T-helper 2 cell treated with Interferon-gamma antibody and Interleukin-4, amounts not matched to agents 5 μg/mL and 100 μg/mL, for 36 hours (primary cell): ENCODE results near the gene ADCK1.

ENCODE experiments used
- DNase-seq: peaks from one replicate; pipeline ENCODE4 v3.0.0; 2021; ENCODE audit warnings: low spot score
- H3K27ac Mint-ChIP-seq: one replicate; pipeline ENCODE4 v1.8.0; 2021; ENCODE audit warnings: mild to moderate bottlenecking, mixed read lengths
- H3K27me3 Mint-ChIP-seq: one replicate; pipeline ENCODE4 v1.8.0; 2021; ENCODE audit warnings: low read depth, mixed read lengths
- H3K36me3 Mint-ChIP-seq: one replicate; pipeline ENCODE4 v1.8.0; 2021; ENCODE audit warnings: low read depth, mixed read lengths
- H3K4me1 Mint-ChIP-seq: one replicate; pipeline ENCODE4 v1.8.0; 2021; ENCODE audit warnings: low read depth, mixed read lengths
- H3K4me3 Mint-ChIP-seq: one replicate; pipeline ENCODE4 v1.8.0; 2022; ENCODE audit warnings: mild to moderate bottlenecking, moderate library complexity, mixed read lengths
- H3K9me3 Mint-ChIP-seq: one replicate; pipeline ENCODE4 v1.8.0; 2021; ENCODE audit warnings: mixed read lengths

ADCK1 gene

GRCh38 chr14:77830692-77831091 is 30.8 kb downstream of the ADCK1 start:
- H3K4me3 Mint-ChIP-seq = no peak overlapping the region
- no peaks in the 10 kb centered on the region for H3K27me3 Mint-ChIP-seq
- no peak for DNase-seq
- H3K4me1 Mint-ChIP-seq = no peaks in the 10 kb centered on the region
- no peak overlapping the region for H3K27ac Mint-ChIP-seq
- H3K9me3 Mint-ChIP-seq = no peaks in the 10 kb centered on the region
- H3K36me3 Mint-ChIP-seq = no peaks in the 10 kb centered on the region

DNA sequence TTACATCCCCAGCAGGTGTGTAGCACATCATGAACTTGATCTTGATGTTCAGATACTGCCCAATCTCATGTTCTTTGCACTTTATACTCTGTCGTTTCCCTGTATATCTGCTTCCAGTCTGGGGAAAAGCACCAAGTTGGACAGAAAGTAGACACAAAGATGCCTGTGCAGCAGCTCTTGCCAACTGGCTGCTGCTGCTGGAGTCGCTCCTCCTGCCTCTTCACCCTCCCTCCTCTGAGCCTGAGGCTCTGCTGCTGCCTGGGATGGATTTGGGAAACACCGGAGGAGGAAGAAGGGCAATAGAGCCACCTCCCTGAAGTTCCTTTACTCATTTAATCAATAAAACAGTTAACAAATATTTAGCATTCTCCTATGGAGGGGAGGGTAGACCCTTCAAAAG is 32.4 kb downstream of the ADCK1 start:
- no peaks in the 10 kb centered on the region for H3K9me3 Mint-ChIP-seq

DNA sequence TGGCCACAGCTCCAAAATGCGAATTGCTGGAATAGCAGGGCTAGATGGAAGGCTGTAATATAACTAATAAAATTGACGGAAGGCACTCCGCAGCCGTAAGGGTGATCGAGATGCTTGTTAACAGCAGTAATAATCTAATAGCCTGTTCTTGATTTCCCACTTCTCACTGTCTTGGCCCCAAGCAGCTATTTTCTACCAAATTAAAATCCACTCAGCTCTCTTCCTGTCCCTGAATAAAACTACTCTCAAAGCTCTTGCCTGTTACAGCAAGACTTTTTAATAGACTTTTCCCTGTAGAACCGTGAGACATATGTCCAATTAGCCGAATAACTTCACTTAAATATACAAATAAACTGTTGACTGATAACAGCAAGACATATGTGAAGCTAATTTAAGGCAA is 38.0 kb downstream of the ADCK1 start:
- H3K4me3 Mint-ChIP-seq = no peak overlapping the region
- DNase-seq = no peak
- no peaks in the 10 kb centered on the region for H3K9me3 Mint-ChIP-seq
- peaks cover 5% of the 10 kb centered on the region for H3K4me1 Mint-ChIP-seq
- H3K27me3 Mint-ChIP-seq = no peaks in the 10 kb centered on the region
- no peaks in the 10 kb centered on the region for H3K36me3 Mint-ChIP-seq
- no peak overlapping the region for H3K27ac Mint-ChIP-seq

More for the DNA sequence above, 32.4 kb downstream of the ADCK1 start:
- Mint-ChIP-seq H3K36me3 (no peaks in the 10 kb centered on the region), H3K4me1 (no peaks in the 10 kb centered on the region), H3K27ac (no peak overlapping the region), H3K4me3 (no peak overlapping the region), H3K27me3 (no peaks in the 10 kb centered on the region)
- no peak for DNase-seq

- Mint-ChIP-seq H3K4me1 (peaks cover 5% of the 10 kb centered on the region), H3K27ac (no peak overlapping the region), H3K9me3 (no peaks in the 10 kb centered on the region), H3K36me3 (no peaks in the 10 kb centered on the region), H3K4me3 (no peak overlapping the region), H3K27me3 (no peaks in the 10 kb centered on the region)
- DNase-seq = no peak
Measured at GRCh38 chr14:77838831-77839511, 39.1 kb downstream of the ADCK1 start.

- H3K27me3 Mint-ChIP-seq = no peaks in the 10 kb centered on the region
- DNase-seq = no peak
- no peaks in the 10 kb centered on the region for H3K9me3 Mint-ChIP-seq
- no peak overlapping the region for H3K4me3 Mint-ChIP-seq
- no peak overlapping the region for H3K27ac Mint-ChIP-seq
- H3K4me1 Mint-ChIP-seq = peaks cover 5% of the 10 kb centered on the region
- no peaks in the 10 kb centered on the region for H3K36me3 Mint-ChIP-seq
Measured at GRCh38 chr14:77843195-77843594, 43.3 kb downstream of the ADCK1 start.

DNA sequence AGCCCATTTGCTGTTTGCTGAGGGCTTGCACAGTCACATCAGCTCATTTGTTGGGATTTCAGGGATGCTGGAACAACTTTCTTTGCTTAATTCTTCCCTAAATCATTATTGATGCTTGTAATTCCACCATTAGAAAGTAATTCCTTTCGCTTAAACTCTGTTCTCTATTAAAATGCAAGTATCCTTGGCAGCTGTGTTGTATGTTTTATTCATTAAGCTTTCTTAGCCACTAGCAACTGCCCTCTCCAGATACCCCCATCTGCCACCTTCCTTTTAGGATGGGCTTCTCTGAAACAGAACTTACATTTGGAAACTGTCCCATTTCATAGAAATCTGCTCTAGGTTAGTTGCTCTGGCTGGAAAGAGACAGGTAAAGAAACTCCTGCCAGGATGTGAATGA is 43.7 kb downstream of the ADCK1 start:
- Mint-ChIP-seq H3K4me1 (peaks cover 5% of the 10 kb centered on the region), H3K27ac (no peak overlapping the region), H3K27me3 (no peaks in the 10 kb centered on the region), H3K4me3 (no peak overlapping the region), H3K9me3 (no peaks in the 10 kb centered on the region), H3K36me3 (no peaks in the 10 kb centered on the region)
- no peak for DNase-seq

- Mint-ChIP-seq H3K4me3 (no peak overlapping the region), H3K27me3 (no peaks in the 10 kb centered on the region), H3K27ac (no peak overlapping the region), H3K4me1 (no peaks in the 10 kb centered on the region), H3K36me3 (no peaks in the 10 kb centered on the region), H3K9me3 (no peaks in the 10 kb centered on the region)
- no peak for DNase-seq
Measured at GRCh38 chr14:77844802-77845201, 44.9 kb downstream of the ADCK1 start.

GRCh38 chr14:77848031-77848430 is 48.1 kb downstream of the ADCK1 start:
- H3K27me3 Mint-ChIP-seq = no peaks in the 10 kb centered on the region
- H3K9me3 Mint-ChIP-seq = no peaks in the 10 kb centered on the region
- H3K4me3 Mint-ChIP-seq = no peak overlapping the region
- no peak for DNase-seq
- H3K27ac Mint-ChIP-seq = no peak overlapping the region
- no peaks in the 10 kb centered on the region for H3K4me1 Mint-ChIP-seq
- H3K36me3 Mint-ChIP-seq = no peaks in the 10 kb centered on the region

DNA sequence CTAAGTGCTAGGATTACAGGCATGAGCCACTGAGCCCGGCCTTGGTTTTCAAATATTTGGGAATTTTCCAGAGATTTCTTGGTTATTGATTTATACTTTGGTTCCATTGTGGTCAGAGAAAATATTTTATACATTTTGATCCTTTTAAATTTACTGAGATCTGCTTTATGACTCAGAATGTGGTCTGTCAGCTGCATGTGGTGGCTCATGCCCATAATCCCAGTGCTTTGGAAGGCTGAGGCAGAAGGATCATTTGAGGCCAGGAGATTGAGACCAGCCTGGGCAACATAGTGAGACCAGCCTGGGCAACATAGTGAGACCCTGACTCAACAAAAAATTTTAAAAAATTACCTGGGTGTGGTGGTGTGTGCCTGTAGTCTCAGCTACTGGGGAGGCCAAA is 49.8 kb downstream of the ADCK1 start:
- no peak for DNase-seq
- no peak overlapping the region for H3K4me3 Mint-ChIP-seq
- H3K27me3 Mint-ChIP-seq = no peaks in the 10 kb centered on the region
- no peaks in the 10 kb centered on the region for H3K36me3 Mint-ChIP-seq
- H3K9me3 Mint-ChIP-seq = no peaks in the 10 kb centered on the region
- no peak overlapping the region for H3K27ac Mint-ChIP-seq
- no peaks in the 10 kb centered on the region for H3K4me1 Mint-ChIP-seq

DNA sequence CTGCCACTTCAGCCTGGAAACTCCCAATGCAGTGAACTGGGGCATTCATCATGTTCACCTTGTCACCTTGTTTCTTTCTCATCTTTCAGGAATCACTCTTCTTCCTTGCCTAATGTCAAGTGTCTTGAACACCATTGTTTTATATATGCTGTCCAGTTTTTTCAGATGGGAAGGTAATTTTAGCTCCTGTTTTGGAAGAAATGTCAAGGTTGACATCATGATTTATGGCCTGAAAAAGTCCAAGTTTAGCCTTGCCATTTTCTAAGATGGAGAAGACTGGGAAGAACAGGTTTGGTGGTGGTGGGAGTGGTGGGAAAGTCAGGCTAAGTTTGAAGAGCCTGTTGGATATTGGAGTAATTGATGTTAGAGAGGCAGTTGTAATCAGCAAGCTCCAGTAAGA is 54.0 kb downstream of the ADCK1 start:
- Mint-ChIP-seq H3K27me3 (no peaks in the 10 kb centered on the region), H3K4me1 (no peaks in the 10 kb centered on the region), H3K27ac (no peak overlapping the region), H3K36me3 (no peaks in the 10 kb centered on the region), H3K4me3 (no peak overlapping the region), H3K9me3 (no peaks in the 10 kb centered on the region)
- DNase-seq = no peak

DNA sequence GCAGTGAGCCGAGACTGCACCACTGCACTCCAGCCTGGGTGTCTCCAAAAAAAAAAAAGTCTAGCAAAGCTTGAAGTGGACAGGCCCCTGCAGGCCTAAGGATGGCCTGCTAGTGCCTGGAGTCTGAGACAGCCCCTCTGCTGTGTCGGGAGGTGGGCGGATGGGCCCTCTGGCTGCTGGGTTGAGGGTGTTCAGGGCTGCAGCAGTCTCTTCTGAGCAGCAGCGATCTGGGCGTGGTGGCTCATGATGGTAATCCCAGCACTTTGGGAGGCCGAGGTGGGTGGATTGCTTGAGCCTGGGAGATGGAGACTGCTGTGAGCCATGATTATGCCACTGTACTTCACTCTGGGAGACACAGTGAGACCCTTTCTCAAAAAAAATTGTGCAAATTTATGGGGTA is 57.0 kb downstream of the ADCK1 start:
- H3K27ac Mint-ChIP-seq = no peak overlapping the region
- no peak overlapping the region for H3K4me3 Mint-ChIP-seq
- no peaks in the 10 kb centered on the region for H3K9me3 Mint-ChIP-seq
- no peaks in the 10 kb centered on the region for H3K4me1 Mint-ChIP-seq
- H3K27me3 Mint-ChIP-seq = no peaks in the 10 kb centered on the region
- no peaks in the 10 kb centered on the region for H3K36me3 Mint-ChIP-seq
- DNase-seq = no peak

DNA sequence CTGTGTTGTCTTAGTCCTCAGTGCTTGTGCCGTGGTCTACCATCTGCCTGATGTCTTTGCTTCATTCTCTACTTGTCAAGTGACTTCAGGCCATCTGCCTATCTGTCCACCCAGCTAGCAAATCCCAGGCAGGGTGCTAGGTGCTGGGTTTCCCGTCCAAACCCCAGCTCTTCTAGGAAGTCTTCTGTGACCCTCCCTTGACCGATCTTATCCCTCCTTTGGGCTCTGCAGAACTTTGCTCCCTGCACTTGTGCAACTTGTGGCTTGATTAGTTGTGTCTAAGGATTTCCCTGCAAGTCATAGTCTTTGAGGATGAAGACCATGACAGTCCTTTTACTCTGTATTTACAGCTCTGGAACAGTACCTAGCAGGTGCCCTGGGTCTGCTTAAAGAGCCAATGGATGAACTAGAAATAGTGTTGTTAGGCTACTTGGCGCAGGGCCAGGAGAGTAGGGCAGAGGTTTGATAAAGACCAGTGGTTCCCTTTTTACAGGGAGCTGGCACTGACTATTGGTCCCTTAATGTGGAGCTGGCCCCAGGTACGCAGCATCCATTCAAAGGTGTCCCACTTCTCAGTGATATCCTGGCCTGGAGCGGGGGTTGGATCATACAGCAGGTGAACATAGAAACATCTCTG is 60.1 kb downstream of the ADCK1 start:
- Mint-ChIP-seq H3K4me3 (no peak overlapping the region), H3K9me3 (no peaks in the 10 kb centered on the region), H3K36me3 (no peaks in the 10 kb centered on the region), H3K4me1 (no peaks in the 10 kb centered on the region), H3K27me3 (no peaks in the 10 kb centered on the region), H3K27ac (no peak overlapping the region)
- DNase-seq = no peak

DNA sequence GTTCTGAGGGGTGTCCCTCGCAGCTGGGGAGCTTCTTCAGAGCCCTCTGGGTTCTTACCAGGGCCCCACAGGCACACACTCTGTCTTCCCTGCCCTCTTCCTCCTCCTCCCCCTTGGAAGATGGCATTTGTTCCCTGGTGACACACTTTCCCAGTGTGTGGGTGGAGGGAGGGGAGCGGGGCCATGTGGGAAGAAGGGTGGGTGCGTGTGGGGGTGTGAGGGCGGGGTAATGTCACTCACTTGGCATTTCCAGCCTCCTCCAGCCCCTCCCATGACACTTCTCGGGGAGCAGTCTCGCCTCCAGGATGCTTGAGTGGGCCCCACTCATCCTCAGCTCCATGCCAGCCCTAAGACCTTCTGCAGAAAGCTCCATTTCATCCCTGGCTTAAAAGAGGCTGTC is 61.3 kb downstream of the ADCK1 start:
- H3K4me3 Mint-ChIP-seq = no peak overlapping the region
- no peaks in the 10 kb centered on the region for H3K9me3 Mint-ChIP-seq
- no peaks in the 10 kb centered on the region for H3K36me3 Mint-ChIP-seq
- H3K27me3 Mint-ChIP-seq = no peaks in the 10 kb centered on the region
- no peaks in the 10 kb centered on the region for H3K4me1 Mint-ChIP-seq
- no peak overlapping the region for H3K27ac Mint-ChIP-seq
- DNase-seq = no peak

DNA sequence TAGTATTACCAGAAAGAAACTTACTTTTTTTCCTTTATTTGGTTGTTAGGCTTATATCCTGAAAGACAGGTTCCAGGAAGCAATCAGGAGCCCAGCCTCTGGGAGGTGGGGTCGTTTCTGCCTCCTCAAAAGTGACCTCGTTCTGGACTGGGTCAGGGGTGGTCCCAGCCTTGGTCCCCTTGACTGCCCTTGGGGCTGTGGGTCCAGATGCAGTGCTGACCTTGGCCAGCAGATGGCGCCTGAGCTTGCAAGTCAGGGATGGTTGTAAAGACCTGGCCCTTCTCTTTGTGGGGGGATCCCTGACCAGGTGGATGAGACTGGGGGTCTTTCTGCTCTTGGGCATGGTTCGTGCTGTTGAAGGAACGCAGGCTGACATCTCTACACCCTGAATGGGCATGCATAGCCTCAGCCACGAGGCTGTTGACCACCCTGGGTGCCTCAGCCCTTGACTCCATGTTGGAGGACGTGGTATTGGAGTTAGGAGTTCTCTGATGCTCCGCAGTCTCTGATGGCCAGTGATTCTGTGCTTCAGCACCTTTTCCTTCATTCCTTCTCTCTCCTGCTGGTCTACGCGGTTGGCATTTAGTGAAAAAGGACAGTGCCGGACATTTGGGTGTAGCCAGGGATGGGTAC is 62.4 kb downstream of the ADCK1 start:
- H3K9me3 Mint-ChIP-seq = no peaks in the 10 kb centered on the region
- H3K4me1 Mint-ChIP-seq = no peaks in the 10 kb centered on the region

More for the DNA sequence above, 62.4 kb downstream of the ADCK1 start:
- Mint-ChIP-seq H3K27me3 (no peaks in the 10 kb centered on the region), H3K4me3 (no peak overlapping the region), H3K27ac (no peak overlapping the region), H3K36me3 (no peaks in the 10 kb centered on the region)
- peak; percentile 52 for DNase-seq
